Measurements from ENCODE around the gene GRIA1. TPM values are rescaled to one million over a fixed set of nuclear protein-coding genes. Genes with fewer than 3 reads are reported as not detected.

GRIA1 gene
- total RNA-seq, 1 experiment from 2014 or later = 0.81 TPM

GRCh38 chr5:153459051-153459743 is 31.3 kb upstream of the GRIA1 start:
- ChIA-PET CTCF (no interaction called here), POLR2A (no interaction called here)
- H3K36me3 Mint-ChIP-seq = no peaks in the 10 kb centered on the region; the same call in 1 of the 2 replicates
- ATAC-seq (no peak), DNase-seq (ENCODE audit: low spot score) (no peak)
- no peak for TF ChIP-seq ZBTB43 (CRISPR knock-in tag; IDR thresholded peaks at IDR 0.05)
- TF ChIP-seq NR2C2 (CRISPR knock-in tag; IDR thresholded peaks at IDR 0.05) = no peak
- no peak for TF ChIP-seq ZNF532 (CRISPR knock-in tag; IDR thresholded peaks at IDR 0.05; ENCODE audit: borderline replicate concordance)
- no peak for TF ChIP-seq NR1H2 (CRISPR knock-in tag; IDR thresholded peaks at IDR 0.05)
- TF ChIP-seq ZMAT4 (CRISPR knock-in tag; IDR thresholded peaks at IDR 0.05) = no peak
- TF ChIP-seq FOXP1 (CRISPR knock-in tag; IDR thresholded peaks at IDR 0.05; ENCODE audit: borderline replicate concordance) = no peak
- TF ChIP-seq ATF3 (CRISPR knock-in tag; conservative IDR thresholded peaks at IDR 0.05) = no peak
- no peak for TF ChIP-seq SP1 (CRISPR knock-in tag; conservative IDR thresholded peaks at IDR 0.05)
- no peak for TF ChIP-seq GTF2I (CRISPR knock-in tag; conservative IDR thresholded peaks at IDR 0.05)
- no peak for TF ChIP-seq HMGXB4 (CRISPR knock-in tag; IDR thresholded peaks at IDR 0.05)
- no peak for TF ChIP-seq KAT7 (CRISPR knock-in tag; IDR thresholded peaks at IDR 0.05; ENCODE audit: borderline replicate concordance)
- no peak for TF ChIP-seq IRF1 (CRISPR knock-in tag; IDR thresholded peaks at IDR 0.05)
- no peak for TF ChIP-seq TCF7 (CRISPR knock-in tag; IDR thresholded peaks at IDR 0.05; ENCODE audit: low read depth)
- TF ChIP-seq TEAD4 (CRISPR knock-in tag; IDR thresholded peaks at IDR 0.05) = no peak
- TF ChIP-seq USF1 (CRISPR knock-in tag; IDR thresholded peaks at IDR 0.05) = no peak
- no peak for TF ChIP-seq ZNF138 (CRISPR knock-in tag; conservative IDR thresholded peaks at IDR 0.05)
- TF ChIP-seq CDX4 (CRISPR knock-in tag; IDR thresholded peaks at IDR 0.05; ENCODE audit: borderline replicate concordance) = no peak
- TF ChIP-seq SMAD3 (CRISPR knock-in tag; IDR thresholded peaks at IDR 0.05; ENCODE audit: borderline replicate concordance) = no peak
- TF ChIP-seq NFE2L1 (CRISPR knock-in tag; IDR thresholded peaks at IDR 0.05) = no peak
- no peak overlapping the region for H3K4me3 Mint-ChIP-seq
- no peaks in the 10 kb centered on the region; the same call in 1 of the 2 replicates for H3K27me3 Mint-ChIP-seq (ENCODE audit: low read depth)
- H3K4me1 Mint-ChIP-seq = peaks cover 19% of the 10 kb centered on the region
- H3K27ac Mint-ChIP-seq = no peak overlapping the region
- H3K9me3 Mint-ChIP-seq = peaks cover 10% of the 10 kb centered on the region; the same call in 1 of the 2 replicates

Measured in WTC11 (cell line).